Suprapubic skin (tissue), 4 donors: ENCODE results near the gene ZCCHC2.

Experiments used
- CTCF ChIP-seq, 2 donors: fragments of 200-600 bp in 1 of 2; fragments of 450-650 bp in 1 of 2; sonication (generic) in 1 of 2; IDR thresholded peaks; one replicate each; pipeline ENCODE4 v1.5.1; 2016 to 2019; ENCODE audit warnings: antibody characterized with exemption in 2 of 2, mild to moderate bottlenecking in 1 of 2, moderate library complexity in 1 of 2
- EP300 ChIP-seq: sonication (generic); formaldehyde crosslinking; IDR thresholded peaks from one replicate; pipeline ENCODE4 v1.6.1; 2017; ENCODE audit warnings: antibody characterized with exemption
- POLR2A ChIP-seq, 2 donors: fragments of 450-650 bp; IDR thresholded peaks; one replicate each; pipeline ENCODE4 v1.6.1; 2017; ENCODE audit warnings: antibody characterized with exemption in 2 of 2, mild to moderate bottlenecking in 2 of 2, moderate library complexity in 2 of 2
- POLR2AphosphoS5 ChIP-seq, 3 donors: sonication (generic); formaldehyde crosslinking; IDR thresholded peaks; one replicate each; pipeline ENCODE4 v1.6.1; 2017; ENCODE audit warnings: antibody characterized with exemption in 3 of 3

GRCh38 chr18:62512532-62512931, 10.3 kb upstream of the ZCCHC2 start:
- TF ChIP-seq CTCF (IDR thresholded peaks at IDR 0.05) (no peak), POLR2AphosphoS5 (IDR thresholded peaks at IDR 0.05) (no peak), POLR2A (IDR thresholded peaks at IDR 0.05) (no peak), EP300 (no peak)
